HG03196 (cell line): ENCODE measurements around the gene KRTAP2-2.
"Not testable (repeated sequence)": the region's sequence is repeated elsewhere in the genome, so short reads cannot be mapped to it uniquely, and the experiment has no call there.

ENCODE experiments used
- ATAC-seq: cut with Tn5 transposase; IDR thresholded peaks from one replicate; pipeline ENCODE4 v1.9.1; 2021; ENCODE audit not compliant: unreplicated experiment

KRTAP2-2 gene, protein sequence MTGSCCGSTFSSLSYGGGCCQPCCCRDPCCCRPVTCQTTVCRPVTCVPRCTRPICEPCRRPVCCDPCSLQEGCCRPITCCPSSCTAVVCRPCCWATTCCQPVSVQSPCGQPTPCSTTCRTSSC

DNA sequence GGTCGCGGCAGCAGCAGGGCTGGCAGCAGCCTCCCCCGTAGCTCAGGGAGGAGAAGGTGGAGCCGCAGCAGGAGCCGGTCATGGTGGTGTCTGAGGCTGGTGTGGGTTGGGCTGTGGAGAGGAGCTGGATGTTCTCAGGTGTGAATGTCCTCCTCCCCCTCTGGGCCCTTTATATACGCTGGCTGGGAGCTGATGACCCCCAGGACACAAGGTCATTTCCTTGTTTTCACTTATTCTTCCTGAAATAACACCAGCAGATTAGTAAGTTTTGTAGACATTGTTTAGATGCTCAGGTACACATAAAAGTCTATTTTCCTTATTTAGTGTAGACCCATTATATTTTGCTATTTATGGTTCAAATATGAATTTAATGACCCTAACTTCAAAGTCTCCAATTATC is at the start of gene KRTAP2-2:
Gene KRTAP2-2, minus strand, starts transcription at position 101 of the 400 bp plus-strand sequence. Its CDS starts 19 bp downstream, at position 82.
- ATAC-seq, result not testable (repeated sequence)

DNA sequence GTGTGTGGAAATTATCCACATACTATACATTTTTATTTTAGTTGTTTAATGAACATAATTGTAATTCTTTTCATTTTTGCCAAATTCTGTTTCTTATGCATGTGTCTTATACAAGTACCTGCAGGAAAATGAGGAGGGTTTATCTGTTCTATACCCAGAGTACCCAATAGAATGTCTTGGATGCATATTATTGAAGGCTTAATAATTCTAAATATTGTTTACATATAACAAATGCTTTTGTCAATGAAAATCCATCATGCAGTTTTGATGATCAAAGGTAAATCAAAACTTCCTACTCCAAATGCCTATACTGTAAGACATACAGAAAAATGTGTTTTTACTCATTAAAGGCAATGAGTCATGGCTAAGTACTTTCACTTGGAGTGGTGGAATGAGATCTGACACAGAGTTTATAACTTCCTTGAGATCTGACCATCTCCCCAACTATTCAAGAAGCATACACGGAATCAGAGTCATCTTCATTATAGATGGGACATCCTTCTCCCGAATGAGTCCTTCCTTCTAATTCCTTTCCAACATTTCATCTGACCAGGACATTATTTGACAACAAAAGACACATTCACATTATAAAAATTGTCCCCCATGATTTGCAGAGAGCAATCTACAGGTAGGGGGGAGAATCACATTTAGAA is 49.5 kb upstream of the KRTAP2-2 start:
- ATAC-seq, result not testable (repeated sequence)

DNA sequence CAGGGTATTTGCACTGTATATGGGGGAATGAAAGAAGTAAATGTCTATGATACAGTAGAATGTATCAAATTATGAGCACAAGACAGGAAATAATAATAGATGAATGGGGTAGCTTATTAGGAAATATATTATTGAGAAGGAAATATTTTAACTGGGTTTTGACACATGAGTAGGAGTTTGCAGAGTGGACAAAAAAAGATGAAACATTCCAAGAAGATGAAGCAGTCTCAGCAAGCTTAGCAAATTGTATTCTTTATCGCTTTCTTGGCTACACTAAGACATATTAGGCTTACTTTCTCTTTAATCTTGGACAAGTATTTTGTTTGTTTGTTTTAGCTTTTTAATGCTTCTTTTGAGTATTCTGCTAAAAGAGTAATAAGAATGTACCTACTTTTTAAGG is 48.9 kb upstream of the KRTAP2-2 start:
- ATAC-seq, result no peak

DNA sequence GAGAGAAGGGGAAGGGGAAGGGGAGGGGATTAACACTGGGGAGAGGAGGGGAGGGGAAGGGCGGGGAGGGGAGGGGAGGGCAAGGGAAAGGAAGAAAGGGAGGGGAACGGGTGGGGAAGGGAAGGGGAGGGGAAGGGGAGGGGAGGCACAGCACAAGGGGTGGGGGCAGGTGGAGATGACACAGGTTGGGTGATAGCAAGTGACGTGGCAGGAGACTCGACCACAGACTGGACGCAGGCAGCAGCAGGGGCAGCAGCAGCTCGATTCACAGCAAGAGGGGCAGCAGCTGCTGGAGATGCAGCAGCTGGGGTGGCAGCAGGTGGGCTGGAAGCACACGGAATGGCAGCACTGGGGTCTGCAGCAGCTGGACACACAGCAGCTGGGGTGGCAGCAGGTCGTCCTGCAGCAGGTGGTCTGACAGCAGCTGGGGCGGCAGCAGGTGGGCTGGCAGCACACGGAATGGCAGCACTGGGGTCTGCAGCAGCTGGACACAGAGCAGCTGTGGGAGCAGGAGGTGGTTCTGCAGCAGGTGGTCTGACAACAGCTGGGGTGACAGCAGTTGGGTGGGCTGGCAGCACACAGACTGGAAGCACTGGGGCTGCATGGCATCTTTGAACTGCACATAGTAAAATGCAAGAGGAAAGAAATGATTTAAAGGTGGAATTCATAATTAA is 46.7 kb upstream of the KRTAP2-2 start, which contains the start of gene KRTAP4-16:
Gene KRTAP4-16, minus strand, starts transcription at position 624 of the 674 bp plus-strand sequence. Its CDS starts 0 bp downstream, at position 624.
- no peak for ATAC-seq

DNA sequence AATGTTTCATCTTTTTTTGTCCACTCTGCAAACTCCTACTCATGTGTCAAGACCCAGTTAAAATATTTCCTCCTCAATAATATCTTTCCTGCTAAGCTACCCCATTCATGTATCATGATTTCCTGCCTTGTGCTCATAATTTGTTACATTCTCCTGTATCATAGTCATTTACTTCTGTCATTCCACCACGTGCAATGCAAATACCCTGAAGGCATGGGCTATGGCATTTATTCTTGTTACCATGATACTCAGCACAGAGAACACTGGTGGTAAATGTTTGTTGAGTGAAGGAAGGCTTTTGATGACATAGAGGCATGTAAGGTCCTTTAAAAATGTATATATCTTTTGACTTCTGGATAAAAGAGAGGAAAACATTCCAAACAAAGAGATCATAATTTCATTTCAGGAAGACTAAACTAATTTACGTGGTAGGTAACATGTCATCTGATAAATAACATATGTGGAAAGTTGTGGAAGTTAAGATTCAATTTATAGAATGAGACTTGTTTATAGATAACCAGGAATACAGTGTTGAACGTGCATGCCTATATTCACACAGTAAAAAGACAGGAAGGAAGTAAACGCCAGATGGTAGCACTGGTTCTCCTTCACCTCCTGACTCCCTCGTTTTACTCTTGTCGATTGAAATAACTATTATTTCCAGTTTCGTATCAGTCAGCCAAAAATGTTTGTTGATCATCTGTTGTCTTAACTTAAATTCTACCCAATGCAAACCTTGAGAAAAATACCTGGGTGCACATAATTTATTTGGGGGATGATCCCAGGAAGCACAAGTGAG is 44.9 kb upstream of the KRTAP2-2 start:
- ATAC-seq, result not testable (repeated sequence)

DNA sequence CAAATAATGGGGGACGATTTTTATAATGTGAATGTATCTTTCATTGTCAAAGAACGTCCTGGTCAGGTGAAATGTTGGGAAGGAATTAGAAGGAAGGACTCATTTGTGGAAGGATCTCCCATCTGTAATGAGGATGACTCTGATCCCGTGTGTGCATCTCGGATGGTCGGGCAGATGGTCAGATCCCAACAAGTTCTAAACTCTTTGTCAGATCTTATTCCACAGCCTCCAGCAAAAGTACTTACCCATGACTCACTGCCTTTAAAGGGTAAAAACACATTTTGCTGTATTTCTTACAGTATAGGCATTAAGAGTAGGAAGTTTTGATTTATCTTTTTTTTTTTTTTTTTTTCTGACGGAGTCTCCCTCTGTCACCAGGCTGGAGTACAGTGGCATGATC is 43.5 kb upstream of the KRTAP2-2 start:
- no peak for ATAC-seq

DNA sequence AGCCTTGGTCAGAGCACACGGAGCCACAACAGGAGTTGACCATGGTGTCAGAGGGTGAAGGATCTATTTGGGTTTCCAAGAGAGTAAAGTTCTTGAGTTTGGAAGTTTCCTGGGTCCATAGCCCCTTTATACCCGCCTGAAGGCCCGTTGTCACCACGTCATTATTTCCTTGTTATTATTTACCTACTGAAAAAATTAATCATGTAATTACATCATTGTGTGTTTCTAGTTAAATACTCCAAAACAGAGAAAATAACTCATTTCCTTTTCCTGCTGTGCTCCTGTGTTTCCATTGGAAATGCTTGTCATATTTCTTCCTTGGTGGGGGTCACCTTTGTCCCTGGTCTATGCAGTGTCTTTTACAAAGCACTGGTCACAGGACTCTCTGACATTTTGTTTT is 43.0 kb upstream of the KRTAP2-2 start, which contains the start of gene KRTAP4-8:
Gene KRTAP4-8, minus strand, starts transcription at position 101 of the 400 bp plus-strand sequence. Its CDS starts 58 bp downstream, at position 43.
- ATAC-seq, result no peak

DNA sequence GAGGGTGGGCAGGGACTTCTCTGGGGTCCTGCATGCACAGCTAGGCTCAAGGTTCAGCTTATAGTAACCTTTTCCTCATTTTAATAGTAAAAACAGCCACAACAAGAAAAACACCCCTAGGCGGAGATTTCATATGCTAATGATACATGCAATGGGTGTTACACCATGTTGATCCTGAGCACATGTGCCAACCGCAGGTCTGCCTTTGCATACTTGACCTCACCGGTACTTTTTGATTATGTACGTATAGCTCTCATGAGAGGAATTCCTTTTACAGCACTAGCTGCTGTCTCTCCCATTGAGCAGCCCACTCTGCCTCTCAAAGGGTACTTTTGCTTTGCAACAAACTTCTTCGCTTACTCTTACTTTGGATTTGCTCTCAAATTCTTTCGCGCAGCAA is 41.0 kb upstream of the KRTAP2-2 start:
- ATAC-seq, result no peak

DNA sequence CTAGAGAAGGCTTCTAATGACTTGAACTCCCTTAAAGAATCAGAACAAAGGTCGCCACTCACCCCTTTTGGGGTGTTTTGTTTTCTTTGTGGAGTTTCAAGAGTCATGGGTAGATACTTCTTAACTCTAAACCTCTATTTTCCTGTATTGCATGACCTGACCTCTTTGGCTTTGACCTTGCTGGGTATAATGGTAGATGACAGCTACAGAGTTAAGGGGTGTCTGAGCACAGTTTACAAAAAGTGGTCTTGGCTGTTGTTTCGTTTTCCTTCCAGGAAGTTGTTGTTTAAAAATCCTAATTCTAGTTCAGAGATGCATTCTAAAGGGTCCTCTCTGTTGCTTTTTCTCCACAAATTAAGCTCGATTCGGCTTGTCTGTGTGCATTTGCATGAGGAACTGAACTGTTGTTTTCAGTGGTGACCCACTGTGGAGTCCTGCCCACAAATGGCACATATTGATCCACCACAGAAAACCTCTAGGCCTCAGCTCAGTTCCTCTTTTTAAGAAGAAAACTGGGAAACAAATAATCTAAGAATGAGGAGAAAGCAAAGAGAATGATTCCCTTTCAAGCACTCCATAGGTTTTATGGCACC is 33.8 kb upstream of the KRTAP2-2 start:
- not testable (repeated sequence) for ATAC-seq

DNA sequence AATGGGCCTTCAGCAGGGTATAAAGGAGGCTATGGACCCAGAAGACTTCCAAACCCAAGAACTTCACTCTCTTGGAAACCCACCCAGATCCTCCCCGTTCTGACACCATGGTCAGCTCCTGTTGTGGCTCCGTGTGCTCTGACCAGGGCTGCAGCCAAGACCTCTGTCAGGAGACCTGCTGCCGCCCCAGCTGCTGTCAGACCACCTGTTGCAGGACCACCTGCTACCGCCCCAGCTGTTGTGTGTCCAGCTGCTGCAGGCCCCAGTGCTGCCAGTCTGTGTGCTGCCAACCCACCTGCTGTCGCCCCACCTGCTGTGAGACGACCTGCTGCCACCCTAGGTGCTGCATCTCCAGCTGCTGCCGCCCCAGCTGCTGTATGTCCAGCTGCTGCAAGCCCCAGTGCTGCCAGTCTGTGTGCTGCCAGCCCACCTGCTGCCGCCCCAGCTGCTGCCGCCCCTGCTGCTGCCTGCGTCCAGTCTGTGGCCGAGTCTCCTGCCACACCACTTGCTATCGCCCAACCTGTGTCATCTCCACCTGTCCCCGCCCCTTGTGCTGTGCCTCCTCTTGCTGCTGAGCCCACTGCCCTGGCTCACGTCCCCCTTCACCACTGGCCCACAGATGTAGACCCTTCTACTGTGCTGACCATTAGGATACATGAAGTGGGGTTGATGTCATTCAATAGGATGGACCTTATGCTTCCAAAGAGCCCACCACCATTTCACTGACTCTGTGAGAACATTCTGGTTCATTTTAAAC is 29.2 kb upstream of the KRTAP2-2 start, which contains the start of gene KRTAP4-7:
Gene KRTAP4-7, plus strand, starts transcription at position 51 of the 757 bp plus-strand sequence. Its CDS starts 57 bp downstream, at position 108.
- not testable (repeated sequence) for ATAC-seq

DNA sequence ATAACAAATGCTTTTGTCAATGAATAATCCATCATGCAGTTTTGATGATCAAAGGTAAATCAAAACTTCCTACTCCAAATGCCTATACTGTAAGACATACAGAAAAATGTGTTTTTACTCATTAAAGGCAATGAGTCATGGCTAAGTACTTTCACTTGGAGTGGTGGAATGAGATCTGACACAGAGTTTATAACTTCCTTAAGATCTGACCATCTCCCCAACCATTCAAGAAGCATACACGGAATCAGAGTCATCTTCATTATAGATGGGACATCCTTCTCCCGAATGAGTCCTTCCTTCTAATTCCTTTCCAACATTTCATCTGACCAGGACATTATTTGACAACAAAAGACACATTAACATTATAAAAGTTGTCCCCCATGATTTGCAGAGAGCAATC is 28.4 kb upstream of the KRTAP2-2 start:
- ATAC-seq, result not testable (repeated sequence)

DNA sequence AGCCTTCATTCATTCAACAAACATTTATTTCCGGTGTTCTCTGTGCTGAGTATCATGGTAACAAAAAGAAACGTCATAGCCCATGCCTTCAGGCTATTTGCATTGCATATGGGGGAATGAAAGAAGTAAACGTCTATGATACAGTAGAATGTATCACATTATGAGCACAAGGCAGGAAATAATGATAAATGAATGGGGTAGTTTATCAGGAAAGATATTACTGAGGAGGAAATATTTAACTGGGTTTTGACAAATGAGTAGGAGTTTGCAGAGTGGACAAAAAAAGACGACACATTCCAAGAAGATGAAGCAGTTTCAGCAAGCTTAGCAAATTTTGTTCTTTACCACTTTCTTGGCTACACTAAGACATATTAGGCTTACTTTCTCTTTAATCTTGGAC is 27.6 kb upstream of the KRTAP2-2 start:
- no peak for ATAC-seq

DNA sequence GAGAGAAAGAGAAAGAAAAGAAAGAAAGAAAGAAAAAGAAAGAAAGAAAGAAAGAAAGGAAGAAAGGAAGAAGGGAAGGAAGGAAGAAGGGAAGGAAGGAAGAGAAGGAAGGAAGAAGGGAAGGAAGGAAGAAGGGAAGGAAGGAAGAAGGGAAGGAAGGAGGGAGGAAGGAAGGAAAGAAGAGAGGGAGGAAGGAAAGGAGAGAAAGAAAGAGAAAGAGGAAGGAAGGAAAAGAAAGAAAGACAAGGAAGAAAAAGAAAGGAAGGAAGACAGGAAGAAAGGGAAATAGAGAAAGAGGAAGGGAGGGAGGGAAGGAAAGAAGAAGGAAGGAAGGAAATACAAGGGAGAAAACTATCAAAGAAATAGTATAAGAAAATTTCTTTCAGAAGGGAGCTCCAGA is 21.8 kb upstream of the KRTAP2-2 start:
- ATAC-seq, result no peak

DNA sequence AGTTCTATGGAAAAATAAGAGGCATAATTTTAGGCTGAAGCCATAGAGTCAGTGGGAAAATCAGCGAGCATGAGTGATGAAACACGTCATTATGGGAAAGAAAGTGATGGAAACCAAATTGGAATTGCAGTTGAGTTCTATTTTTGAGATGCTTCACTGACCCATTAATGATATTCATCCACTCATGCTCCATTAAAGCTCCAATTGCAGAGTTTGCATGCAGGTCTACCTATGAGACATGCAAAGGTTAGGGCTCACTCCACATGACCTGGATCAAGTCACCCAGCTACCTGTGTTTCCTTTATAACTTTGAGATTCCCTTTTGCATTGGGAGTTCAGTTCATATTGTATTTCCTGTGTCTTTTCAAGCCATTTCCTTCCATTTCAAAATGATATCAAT is 18.6 kb upstream of the KRTAP2-2 start:
- ATAC-seq, result no peak

DNA sequence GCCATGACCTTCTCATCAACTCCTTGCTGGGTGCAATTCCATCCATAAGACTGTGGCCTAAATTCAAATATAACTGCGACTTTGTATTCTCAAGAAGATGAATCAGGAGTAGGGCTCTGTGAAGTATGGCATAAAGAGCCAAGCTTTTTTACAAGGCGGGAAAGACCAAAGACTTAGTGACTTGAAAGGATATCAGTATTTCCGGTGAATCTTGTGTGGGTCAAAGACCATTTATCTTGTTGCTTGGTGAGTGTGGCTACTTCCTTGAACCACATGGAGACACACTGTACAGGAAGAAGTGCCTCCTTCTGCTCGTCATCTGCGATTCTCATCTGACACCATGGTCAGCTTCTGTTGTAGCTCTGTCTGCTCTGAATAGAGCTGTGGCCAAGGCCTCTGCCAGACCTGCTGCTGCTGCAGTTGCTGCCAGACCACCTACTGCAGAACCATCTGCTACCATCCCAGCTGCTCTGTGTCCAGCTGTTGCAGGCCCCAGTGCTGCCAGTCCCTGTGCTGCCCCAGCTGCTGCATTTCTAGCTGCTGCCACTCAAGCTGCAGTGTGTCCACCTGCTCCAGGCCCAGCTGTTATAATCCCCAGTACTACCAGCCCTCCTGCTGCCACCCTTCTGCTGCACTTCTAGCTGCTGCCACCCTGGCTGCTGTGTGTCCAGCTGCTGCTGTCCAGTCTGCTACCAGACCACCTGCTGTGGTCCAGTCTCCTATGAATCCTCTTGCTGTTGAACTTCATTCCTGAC is 16.8 kb upstream of the KRTAP2-2 start:
- no peak for ATAC-seq

DNA sequence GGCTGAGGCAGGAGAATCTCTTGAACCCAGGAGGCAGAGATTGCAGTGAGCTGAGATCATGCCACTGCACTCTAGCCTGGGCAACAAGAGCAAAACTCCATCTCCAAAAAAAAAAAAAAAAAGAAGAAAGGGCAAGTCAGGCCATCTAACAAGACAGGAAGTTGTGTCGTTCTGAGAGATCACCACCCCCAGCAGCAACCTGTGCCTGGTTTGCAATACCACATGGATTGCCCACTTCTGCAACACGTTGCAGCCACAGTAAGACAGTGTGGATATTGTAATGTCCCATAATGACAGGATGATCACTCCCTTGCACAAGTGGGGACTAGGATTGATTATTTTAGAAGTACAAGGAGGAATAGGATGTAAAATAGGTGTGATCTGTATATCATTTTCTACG is 14.0 kb upstream of the KRTAP2-2 start:
- no peak for ATAC-seq

DNA sequence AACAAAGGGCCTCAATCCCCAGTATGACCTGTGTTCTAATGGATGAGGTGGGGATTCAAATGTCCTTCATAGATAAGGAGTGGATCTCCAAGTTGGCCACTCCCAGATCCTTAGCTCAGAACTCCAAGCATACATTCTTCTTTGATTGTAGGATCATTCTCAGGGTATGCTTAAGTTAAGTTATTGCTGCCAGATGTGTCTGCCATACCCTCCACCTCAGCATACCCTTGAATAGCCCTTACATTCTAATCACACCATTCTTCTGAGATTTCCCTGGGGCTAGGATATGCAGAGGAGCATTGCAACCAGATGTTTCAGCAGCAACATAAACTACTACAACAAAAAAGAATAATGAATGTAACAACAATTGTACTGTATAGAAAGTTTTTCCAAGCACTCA is 12.3 kb upstream of the KRTAP2-2 start:
- ATAC-seq, result no peak

DNA sequence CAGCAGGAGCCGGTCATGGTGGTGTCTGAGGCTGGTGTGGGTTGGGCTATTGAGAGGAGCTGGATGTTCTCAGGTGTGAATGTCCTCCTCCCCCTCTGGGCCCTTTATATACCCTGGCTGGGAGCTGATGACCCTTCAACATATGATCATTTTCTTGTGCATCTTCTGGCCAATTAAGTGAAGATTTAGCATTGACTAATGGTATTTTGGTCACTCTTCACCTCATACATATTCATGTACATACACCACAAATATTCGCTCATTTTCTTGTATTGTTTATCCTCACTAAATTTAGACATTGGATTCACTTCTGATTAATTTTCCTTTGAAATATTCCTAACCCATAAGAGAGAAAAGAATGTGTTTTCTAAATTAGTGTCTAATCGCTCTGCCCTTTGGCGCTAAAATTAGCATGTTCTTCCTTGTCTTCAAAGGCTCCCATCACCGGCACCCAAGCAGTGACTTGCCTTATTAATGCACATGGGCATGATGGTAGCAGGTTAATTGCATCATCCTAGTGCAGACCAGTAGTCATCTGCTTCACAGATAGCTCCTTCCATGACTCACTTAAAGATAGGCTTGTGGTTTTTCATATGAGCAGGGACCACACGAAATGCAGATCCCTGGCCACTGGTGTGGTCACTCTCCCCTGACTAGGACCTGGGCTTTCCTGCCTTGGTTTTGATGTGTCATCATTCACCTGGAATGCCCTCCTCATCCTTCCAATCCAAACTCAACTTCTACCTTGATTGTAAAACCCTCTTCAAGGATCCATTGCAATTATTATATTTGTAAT is 11.0 kb upstream of the KRTAP2-2 start, which contains the start of gene KRTAP2-4:
Gene KRTAP2-4, minus strand, starts transcription at position 51 of the 796 bp plus-strand sequence. Its CDS starts 34 bp downstream, at position 17.
- ATAC-seq, result no peak
